ENCODE data around the gene LRP6. TPM values are rescaled to one million over a fixed set of nuclear protein-coding genes. Genes with fewer than 3 reads are reported as not detected.

LRP6 gene
- total and polyA plus RNA-seq, 7 donors: 2.9 to 31.5 (median 16.6) TPM

- TF ChIP-seq, protein P1, sequence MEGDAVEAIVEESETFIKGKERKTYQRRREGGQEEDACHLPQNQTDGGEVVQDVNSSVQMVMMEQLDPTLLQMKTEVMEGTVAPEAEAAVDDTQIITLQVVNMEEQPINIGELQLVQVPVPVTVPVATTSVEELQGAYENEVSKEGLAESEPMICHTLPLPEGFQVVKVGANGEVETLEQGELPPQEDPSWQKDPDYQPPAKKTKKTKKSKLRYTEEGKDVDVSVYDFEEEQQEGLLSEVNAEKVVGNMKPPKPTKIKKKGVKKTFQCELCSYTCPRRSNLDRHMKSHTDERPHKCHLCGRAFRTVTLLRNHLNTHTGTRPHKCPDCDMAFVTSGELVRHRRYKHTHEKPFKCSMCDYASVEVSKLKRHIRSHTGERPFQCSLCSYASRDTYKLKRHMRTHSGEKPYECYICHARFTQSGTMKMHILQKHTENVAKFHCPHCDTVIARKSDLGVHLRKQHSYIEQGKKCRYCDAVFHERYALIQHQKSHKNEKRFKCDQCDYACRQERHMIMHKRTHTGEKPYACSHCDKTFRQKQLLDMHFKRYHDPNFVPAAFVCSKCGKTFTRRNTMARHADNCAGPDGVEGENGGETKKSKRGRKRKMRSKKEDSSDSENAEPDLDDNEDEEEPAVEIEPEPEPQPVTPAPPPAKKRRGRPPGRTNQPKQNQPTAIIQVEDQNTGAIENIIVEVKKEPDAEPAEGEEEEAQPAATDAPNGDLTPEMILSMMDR (IDR thresholded peaks at IDR 0.05): no peak
- Histone ChIP-seq H3K27me3 (ENCODE audit: insufficient read depth in 3 of 3, low read length in 2 of 3) (no peaks in the 10 kb centered on the region), H3K9me3 (no peaks in the 10 kb centered on the region), H3K36me3 (ENCODE audit: insufficient read depth in 1 of 2, low read depth in 1 of 2) (no peaks in the 10 kb centered on the region), H3K4me3 (no peak overlapping the region), H3K4me1 (no peaks in the 10 kb centered on the region), H3K27ac (no peak overlapping the region)
- DNase-seq (no peak), ATAC-seq (no peak)
- intact Hi-C loops (cut with DNase I): no loop called here
- 89 to 98% (median 91%) methylated on average over 5 of the region's 5 CpGs for WGBS, 3 donors
These were observed 19.6 kb upstream of the LRP6 start for GRCh38 chr12:12286441-12286840.

- WGBS, 3 donors: 56 to 67% (median 62%) methylated on average over 7 of the region's 7 CpGs
These were observed 16.0 kb upstream of the LRP6 start for GRCh38 chr12:12282761-12283425.

DNA sequence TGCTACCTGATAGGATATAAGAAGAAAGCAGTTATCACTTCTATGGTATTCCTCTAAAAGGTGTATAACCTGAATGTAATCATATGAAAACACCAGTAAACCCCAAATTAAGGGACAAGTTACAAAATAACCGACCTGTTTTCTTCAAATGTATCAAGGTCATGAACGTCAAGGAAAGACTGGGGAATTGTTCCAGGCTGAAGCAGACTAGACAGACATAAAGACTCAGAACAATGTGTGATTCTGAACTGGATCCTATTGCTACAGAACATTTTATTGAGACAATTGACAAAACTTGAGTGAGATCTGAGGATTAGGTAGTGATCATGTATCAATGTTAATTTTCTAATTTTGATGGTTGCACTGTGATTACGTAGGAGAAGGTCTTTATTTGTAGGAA, 15.4 kb upstream of the LRP6 start:
- DNase-seq: no peak
- no peaks in the 10 kb centered on the region for H3K27me3 ChIP-seq (ENCODE audit: insufficient read depth in 3 of 3, low read length in 2 of 3)
- H3K36me3 ChIP-seq (ENCODE audit: insufficient read depth in 1 of 2, low read depth in 1 of 2): no peaks in the 10 kb centered on the region
- 71 to 86% (median 83%) methylated on average over 3 of the region's 3 CpGs for WGBS, 3 donors
- intact Hi-C loops (cut with DNase I): no loop called here
- peaks cover 4% of the 10 kb centered on the region for H3K9me3 ChIP-seq
- H3K27ac ChIP-seq: no peak overlapping the region
- ATAC-seq: no peak
- H3K4me3 ChIP-seq: no peak overlapping the region
- no peaks in the 10 kb centered on the region for H3K4me1 ChIP-seq
- TF ChIP-seq, protein P1 (IDR thresholded peaks at IDR 0.05): no peak

More at GRCh38 chr12:12282761-12283425, 16.0 kb upstream of the LRP6 start:
- no peak overlapping the region for H3K27ac ChIP-seq
- no peaks in the 10 kb centered on the region for H3K36me3 ChIP-seq (ENCODE audit: insufficient read depth in 1 of 2, low read depth in 1 of 2)
- intact Hi-C loops (cut with DNase I): no loop called here
- H3K4me1 ChIP-seq: no peaks in the 10 kb centered on the region
- no peak overlapping the region for H3K4me3 ChIP-seq
- DNase-seq (no peak), ATAC-seq (no peak)
- TF ChIP-seq, protein P1 (IDR thresholded peaks at IDR 0.05): no peak
- H3K9me3 ChIP-seq: no peaks in the 10 kb centered on the region
- H3K27me3 ChIP-seq (ENCODE audit: insufficient read depth in 3 of 3, low read length in 2 of 3): no peaks in the 10 kb centered on the region

DNA sequence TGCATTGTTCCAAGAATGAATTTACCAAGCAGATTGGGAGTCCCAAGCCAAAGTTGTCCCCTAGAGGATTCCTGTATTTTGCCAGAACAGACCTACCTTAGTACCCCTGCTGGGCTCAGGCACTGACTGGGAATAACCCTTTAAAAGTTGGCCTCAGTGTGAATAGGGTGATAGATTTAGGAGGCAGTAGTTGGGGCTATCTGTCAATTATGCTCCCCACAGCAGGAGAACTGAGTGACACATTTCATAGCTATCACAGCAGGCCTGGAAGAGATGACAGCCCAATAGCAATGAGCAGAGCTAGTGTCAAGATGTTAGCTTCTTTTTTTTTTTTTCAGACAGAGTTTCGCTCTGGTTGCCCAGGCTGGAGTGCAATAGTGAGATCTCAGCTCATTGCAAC, 14.3 kb upstream of the LRP6 start:
- TF ChIP-seq, protein P1 (IDR thresholded peaks at IDR 0.05): no peak
- intact Hi-C loops (cut with DNase I): no loop called here
- Histone ChIP-seq H3K9me3 (peaks cover 10% of the 10 kb centered on the region), H3K27ac (no peak overlapping the region), H3K36me3 (ENCODE audit: insufficient read depth in 1 of 2, low read depth in 1 of 2) (no peaks in the 10 kb centered on the region), H3K4me3 (no peak overlapping the region), H3K4me1 (no peaks in the 10 kb centered on the region), H3K27me3 (ENCODE audit: insufficient read depth in 3 of 3, low read length in 2 of 3) (no peaks in the 10 kb centered on the region)
- DNase-seq (no peak), ATAC-seq (no peak)
- WGBS, 3 donors: 83 to 100% (median 91%) methylated on average over 1 of the region's 1 CpG

DNA sequence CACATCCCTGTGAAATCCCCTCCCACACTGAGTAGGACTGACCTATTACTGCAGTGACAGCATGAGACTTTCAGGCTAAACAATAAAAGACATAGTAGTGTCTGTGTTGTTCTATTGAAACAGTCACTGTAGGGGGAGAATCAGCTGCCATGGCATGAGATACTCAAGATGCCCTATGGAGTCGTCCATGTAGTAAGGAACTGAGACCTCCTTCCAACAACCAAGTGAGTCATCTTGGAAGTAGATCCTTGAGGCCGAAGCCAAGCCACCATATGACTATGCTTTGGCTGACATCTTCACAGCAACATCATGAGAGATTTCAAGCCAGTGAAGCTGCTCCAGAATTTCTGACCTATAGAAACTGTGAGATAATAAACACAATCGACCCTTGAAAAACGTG, 12.1 kb upstream of the LRP6 start:
- TF ChIP-seq, protein P1 (IDR thresholded peaks at IDR 0.05): no peak
- no peak for ATAC-seq
- no peak for DNase-seq
- Histone ChIP-seq H3K4me1 (no peaks in the 10 kb centered on the region), H3K36me3 (ENCODE audit: insufficient read depth in 1 of 2, low read depth in 1 of 2) (no peaks in the 10 kb centered on the region), H3K27ac (no peak overlapping the region), H3K9me3 (peaks cover 10% of the 10 kb centered on the region), H3K4me3 (no peak overlapping the region), H3K27me3 (ENCODE audit: insufficient read depth in 3 of 3, low read length in 2 of 3) (no peaks in the 10 kb centered on the region)
- WGBS, 3 donors: 58 to 73% (median 58%) methylated on average over 4 of the region's 4 CpGs
- intact Hi-C loops (cut with DNase I): no loop called here

Data from psoas muscle (tissue), 8 donors.